H1 (cell line): Measurements from ENCODE around the gene SYPL1.

ENCODE experiments used
- ASH2L ChIP-seq: fragments of 200-600, 300-600 bp; sonication (generic); IDR thresholded peaks from one replicate; pipeline ENCODE4 v1.7.1; 2017; ENCODE audit warnings: low read length
- CEBPB ChIP-seq: IDR thresholded peaks from 2 replicates; pipeline ENCODE4 v1.6.1; 2012; ENCODE audit warnings: low read depth, low read length
- CTCF ChIP-seq, 3 experiments: IDR thresholded peaks; 1 replicate in 2 of 3; 2 replicates in 1 of 3; pipeline versions ENCODE4 v1.5.1 to v1.6.1; 2011; ENCODE audit warnings: low read length in 3 of 3, mild to moderate bottlenecking in 3 of 3, inconsistent platforms in 2 of 3, low read depth in 1 of 3, moderate library complexity in 1 of 3; ENCODE audit not compliant: insufficient read depth in 1 of 3; ENCODE audit errors: control extremely low read depth in 1 of 3
- EZH2 ChIP-seq: fragments of 200-600 bp; sonication (generic); IDR thresholded peaks from 2 replicates; pipeline ENCODE4 v1.7.1; 2012; ENCODE audit warnings: low read depth, mild to moderate bottlenecking, moderate library complexity, low read length, inconsistent platforms; ENCODE audit not compliant: severe bottlenecking
- HDAC2 ChIP-seq, 2 experiments: fragments of 300-600 bp in 1 of 2; sonication (generic) in 1 of 2; IDR thresholded peaks; 2 replicates each; pipeline ENCODE4 v1.6.1; 2011 to 2012; ENCODE audit warnings: low read depth in 2 of 2, low read length in 2 of 2, mild to moderate bottlenecking in 2 of 2, moderate library complexity in 2 of 2, borderline replicate concordance in 1 of 2, inconsistent platforms in 1 of 2
- HDAC6 ChIP-seq: IDR thresholded peaks from one replicate; pipeline ENCODE4 v1.7.1; 2012; ENCODE audit warnings: low read depth, mild to moderate bottlenecking, inconsistent platforms, low read length, moderate library complexity
- MAFK ChIP-seq: IDR thresholded peaks from 2 replicates; pipeline ENCODE4 v1.6.1; 2012; ENCODE audit warnings: low read depth, mild to moderate bottlenecking, improper control_type of control experiment, low read length
- POLR2A ChIP-seq, 2 experiments: IDR thresholded peaks; 1 replicate in 1 of 2; 2 replicates in 1 of 2; pipeline ENCODE4 v1.6.1; 2011; ENCODE audit warnings: low read depth in 2 of 2, low read length in 2 of 2, mild to moderate bottlenecking in 2 of 2; ENCODE audit errors: control extremely low read depth in 1 of 2
- POLR2AphosphoS5 ChIP-seq: IDR thresholded peaks from 2 replicates; pipeline ENCODE4 v1.6.1; 2011; ENCODE audit warnings: low read depth, low read length
- RFX5 ChIP-seq: IDR thresholded peaks from 2 replicates; pipeline ENCODE4 v1.6.1; 2011; ENCODE audit warnings: low read depth, low read length, improper control_type of control experiment, borderline replicate concordance
- SIN3A ChIP-seq, 2 experiments: IDR thresholded peaks in 1 of 2; conservative IDR thresholded peaks in 1 of 2; 2 replicates each; pipeline ENCODE4 v1.6.1; 2011 to 2012; ENCODE audit warnings: low read length in 2 of 2, improper control_type of control experiment in 1 of 2, low read depth in 1 of 2, mild to moderate bottlenecking in 1 of 2
- TCF12 ChIP-seq: IDR thresholded peaks from 2 replicates; pipeline ENCODE4 v1.6.1; 2011; ENCODE audit warnings: low read depth, mild to moderate bottlenecking, low read length
- ZNF274 ChIP-seq: IDR thresholded peaks from 2 replicates; pipeline ENCODE4 v1.7.0; 2012; ENCODE audit warnings: low read length, borderline replicate concordance; ENCODE audit errors: extremely low read depth

GRCh38 chr7:106048706-106049020, 63.4 kb downstream of the SYPL1 start:
- no peak for TF ChIP-seq EZH2
- TF ChIP-seq ZNF274, result no peak
- TF ChIP-seq TCF12, result no peak
- no peak for TF ChIP-seq HDAC6
- no peak for TF ChIP-seq POLR2AphosphoS5
- TF ChIP-seq RFX5, result no peak
- no peak for TF ChIP-seq CTCF (IDR thresholded peaks at IDR 0.05; ENCODE audit: control extremely low read depth in 1 of 3, insufficient read depth in 1 of 3, low read depth in 1 of 3, low read length in 3 of 3)
- no peak for TF ChIP-seq ASH2L
- no peak for TF ChIP-seq SIN3A (conservative IDR thresholded peaks at IDR 0.05 in 1 of 2, IDR thresholded peaks at IDR 0.05 in 1 of 2; ENCODE audit: low read depth in 1 of 2, low read length in 2 of 2)
- no peak for TF ChIP-seq HDAC2 (IDR thresholded peaks at IDR 0.05; ENCODE audit: borderline replicate concordance in 1 of 2, low read depth in 2 of 2, low read length in 2 of 2)
- no peak for TF ChIP-seq CEBPB
- no peak for TF ChIP-seq POLR2A (IDR thresholded peaks at IDR 0.05; ENCODE audit: control extremely low read depth in 1 of 2, low read depth in 2 of 2, low read length in 2 of 2)
- no peak for TF ChIP-seq MAFK
